GM21825 (cell line): Measurements from ENCODE around the gene C17orf50.

ENCODE experiments used
- ATAC-seq: cut with Tn5 transposase; IDR thresholded peaks from one replicate; pipeline ENCODE4 v1.9.1; 2021; ENCODE audit warnings: mild to moderate bottlenecking, moderate library complexity; ENCODE audit not compliant: unreplicated experiment

C17orf50 gene

GRCh38 chr17:35809855-35810461 lies 49.3 kb downstream of the C17orf50 start:
- ATAC-seq, result no peak

- no peak for ATAC-seq
Measured at GRCh38 chr17:35811759-35812158, 51.1 kb downstream of the C17orf50 start.

- ATAC-seq, result no peak
Measured at GRCh38 chr17:35812456-35812855, 51.8 kb downstream of the C17orf50 start.
